ENCODE results near the gene PDLIM7.

Gene PDLIM7

DNA sequence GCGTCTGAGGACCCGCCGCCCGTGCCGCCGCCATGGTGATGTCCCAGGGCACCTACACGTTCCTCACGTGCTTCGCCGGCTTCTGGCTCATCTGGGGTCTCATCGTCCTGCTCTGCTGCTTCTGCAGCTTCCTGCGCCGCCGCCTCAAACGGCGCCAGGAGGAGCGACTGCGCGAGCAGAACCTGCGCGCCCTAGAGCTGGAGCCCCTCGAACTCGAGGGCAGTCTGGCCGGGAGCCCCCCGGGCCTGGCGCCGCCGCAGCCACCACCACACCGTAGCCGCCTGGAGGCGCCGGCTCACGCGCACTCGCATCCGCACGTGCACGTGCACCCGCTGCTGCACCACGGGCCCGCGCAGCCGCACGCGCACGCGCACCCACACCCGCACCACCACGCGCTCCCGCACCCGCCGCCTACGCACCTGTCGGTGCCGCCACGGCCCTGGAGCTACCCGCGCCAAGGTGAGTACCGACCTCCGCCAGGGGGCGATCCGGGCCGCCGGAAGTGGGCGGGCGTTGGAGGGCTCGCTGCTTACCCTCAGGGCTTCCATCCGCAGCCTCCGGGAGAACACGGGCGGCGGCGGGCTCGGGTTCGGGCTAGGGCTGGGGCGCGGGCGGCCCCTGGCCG lies 42.3 kb downstream of the PDLIM7 start:
- peak; percentile 96 for DNase-seq

DNA sequence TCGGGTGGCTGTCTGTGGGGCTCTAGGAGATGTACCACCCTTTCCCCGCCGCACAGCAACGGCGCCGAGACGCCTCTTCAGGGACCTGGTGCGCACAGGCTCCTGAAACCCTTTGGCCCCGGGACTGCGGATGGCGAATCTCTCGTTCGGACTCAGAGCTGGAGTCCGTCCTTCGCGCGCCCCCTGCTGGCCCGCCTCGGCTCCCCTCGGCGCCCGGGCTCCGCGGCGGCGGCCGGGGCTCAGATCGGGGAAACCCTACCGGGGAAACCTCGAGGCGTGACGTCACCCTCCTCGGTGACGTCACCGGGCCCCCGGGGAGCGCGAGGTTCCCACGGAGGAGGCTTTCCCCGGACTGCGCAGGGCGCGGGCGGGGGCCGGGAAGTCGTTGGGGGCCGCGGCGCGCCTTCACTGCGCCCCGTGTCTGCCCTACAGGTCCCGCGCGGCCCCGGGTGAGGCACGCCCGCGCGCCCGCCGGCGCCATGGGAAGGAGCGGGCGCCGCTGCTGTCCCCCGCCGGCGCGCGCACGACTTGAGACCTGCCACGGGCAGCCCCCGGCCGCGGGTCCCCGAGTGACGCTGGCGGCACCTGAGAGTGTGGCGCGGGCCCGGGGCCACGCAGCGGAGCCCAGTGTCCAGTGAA lies 42.9 kb downstream of the PDLIM7 start:
- DNase-seq = peak; percentile 92

- DNase-seq = peak; percentile 64
These were observed 43.5 kb downstream of the PDLIM7 start for GRCh38 chr5:177453852-177454396.

DNA sequence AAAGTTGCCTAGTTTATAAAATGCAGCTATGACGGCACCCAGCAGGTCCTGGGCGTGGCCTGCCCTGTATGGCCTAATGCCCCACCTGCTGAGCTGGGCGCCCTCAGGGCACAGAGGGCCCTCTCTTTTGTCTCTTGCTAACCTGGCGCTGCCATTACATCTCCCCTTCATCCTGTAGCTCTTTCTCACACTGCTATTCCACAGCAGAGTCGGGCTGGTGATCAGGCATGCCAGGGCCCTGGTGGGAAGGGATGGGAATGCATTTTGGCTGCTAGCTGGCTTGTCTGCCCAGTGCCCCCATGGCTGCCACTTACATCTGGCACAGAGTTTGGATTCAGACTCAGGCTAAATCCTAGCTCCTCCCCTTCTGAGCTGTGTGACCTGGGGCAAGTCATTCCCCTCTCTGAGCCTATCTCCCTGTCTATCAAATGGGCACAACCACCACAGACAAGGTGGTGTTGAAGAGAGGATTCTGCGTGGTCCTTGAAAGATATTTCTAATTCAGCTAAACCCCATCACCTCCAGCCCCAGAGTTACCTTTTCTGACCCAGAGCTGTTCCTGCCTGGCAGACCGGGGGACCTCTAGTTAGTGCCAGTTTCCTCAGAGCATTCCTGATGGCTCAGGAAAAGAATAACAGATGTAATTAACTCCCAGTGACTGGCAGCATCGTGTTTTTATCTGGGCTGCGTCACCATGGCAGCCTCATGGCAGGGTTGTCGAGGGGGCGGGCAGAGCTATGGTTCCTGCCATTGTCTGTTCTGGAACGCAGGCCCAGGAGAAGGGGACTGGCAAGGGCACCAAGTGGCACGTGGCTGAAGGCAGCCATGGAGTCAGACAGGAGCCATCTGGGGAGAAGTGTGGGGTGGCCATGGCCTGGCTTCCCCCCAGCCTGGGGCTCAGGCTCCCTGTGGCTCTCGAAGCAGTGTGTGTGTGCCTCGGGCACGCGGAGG lies 44.4 kb downstream of the PDLIM7 start:
- DNase-seq = no peak

DNA sequence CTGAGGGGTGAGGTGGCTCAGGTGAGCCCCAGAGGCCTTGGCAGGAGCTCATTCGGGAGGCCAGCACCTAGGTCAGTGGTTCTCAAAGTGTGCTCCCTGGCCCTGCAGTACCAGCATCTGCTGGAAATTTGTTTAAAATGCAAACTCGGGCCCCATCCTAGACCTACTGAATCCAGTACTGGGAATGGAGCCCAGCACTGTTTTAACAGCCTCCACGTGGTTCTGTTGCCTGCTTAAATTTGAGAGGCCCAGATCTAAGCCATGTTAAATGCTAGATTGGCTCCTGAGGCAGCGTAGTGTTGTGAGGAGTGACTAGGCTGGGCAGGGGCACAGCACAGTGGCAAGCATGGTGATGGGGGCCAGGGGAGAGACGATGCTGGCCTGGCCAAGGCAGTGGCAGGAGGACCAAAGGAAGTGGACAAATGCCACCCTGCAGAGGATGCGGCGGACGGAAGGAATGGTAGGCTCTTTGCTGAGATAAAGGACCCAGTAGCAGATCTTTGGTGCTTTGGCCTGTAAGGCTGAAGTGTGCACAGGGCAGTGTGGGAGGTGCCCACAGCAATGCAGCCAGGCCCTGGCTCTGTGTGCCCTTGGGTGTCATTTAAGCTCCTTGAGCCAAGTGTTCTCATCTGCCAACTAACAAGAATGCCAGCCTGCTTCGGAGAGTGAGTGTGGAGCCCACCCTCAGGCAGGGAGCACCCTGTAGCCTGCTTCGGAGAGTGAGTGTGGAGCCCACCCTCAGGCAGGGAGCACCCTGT lies 46.6 kb downstream of the PDLIM7 start:
- no peak for DNase-seq

GRCh38 chr5:177449140-177450061 lies 48.0 kb downstream of the PDLIM7 start:
- DNase-seq = no peak

GRCh38 chr5:177448244-177448950 lies 49.0 kb downstream of the PDLIM7 start:
- no peak for DNase-seq

GRCh38 chr5:177447611-177448243 lies 49.7 kb downstream of the PDLIM7 start:
- no peak for DNase-seq

DNA sequence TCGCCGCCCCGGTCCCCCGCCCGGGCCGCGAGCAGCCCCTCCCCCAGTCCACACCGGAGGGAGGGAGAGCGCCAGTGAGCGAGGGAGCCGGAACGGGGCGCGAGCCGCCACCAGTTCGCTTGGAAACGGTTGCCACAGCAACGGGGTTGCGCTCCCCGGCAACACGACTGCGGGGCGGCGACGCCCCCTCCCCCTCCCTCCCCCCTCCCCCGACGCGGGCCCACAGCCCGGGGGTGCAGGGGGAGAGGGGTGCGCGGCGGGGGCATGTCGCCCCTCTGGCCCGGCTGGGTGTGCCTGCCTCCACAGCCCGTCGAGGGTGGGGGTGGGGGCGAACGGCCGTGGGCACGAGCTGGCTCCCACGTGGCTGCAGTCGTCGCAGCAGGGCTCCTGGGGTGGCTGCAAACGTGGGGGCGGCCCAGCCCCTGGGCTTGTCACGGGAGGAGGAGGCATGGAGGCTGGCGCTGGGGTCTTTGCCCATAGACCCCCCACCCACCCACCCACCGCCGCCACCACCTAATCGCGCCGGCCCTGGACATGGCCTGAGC lies 50.3 kb downstream of the PDLIM7 start:
- peak; percentile 82 for DNase-seq

- peak; percentile 81 for DNase-seq
These were observed 51.0 kb downstream of the PDLIM7 start, which contains the start of gene PRR7 for GRCh38 chr5:177446200-177447065. Gene PRR7, plus strand, starts transcription at chr5:177446814. Its CDS starts 8,254 bp downstream, at chr5:177455068.

DNA sequence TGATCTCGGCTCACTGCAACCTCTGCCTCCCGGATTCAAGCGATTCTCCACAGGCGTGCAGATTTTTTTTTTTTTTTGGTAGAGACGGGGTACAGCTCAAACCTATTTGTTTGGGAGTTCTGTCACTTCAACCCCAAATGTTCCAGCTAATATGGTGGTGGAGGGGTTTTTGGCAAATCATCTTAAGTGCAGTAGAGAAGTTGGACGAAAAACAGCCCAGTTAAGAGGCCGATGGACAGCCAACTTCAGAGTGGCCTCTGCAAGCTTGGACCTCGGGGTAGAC lies 51.5 kb downstream of the PDLIM7 start:
- no peak for DNase-seq

DNA sequence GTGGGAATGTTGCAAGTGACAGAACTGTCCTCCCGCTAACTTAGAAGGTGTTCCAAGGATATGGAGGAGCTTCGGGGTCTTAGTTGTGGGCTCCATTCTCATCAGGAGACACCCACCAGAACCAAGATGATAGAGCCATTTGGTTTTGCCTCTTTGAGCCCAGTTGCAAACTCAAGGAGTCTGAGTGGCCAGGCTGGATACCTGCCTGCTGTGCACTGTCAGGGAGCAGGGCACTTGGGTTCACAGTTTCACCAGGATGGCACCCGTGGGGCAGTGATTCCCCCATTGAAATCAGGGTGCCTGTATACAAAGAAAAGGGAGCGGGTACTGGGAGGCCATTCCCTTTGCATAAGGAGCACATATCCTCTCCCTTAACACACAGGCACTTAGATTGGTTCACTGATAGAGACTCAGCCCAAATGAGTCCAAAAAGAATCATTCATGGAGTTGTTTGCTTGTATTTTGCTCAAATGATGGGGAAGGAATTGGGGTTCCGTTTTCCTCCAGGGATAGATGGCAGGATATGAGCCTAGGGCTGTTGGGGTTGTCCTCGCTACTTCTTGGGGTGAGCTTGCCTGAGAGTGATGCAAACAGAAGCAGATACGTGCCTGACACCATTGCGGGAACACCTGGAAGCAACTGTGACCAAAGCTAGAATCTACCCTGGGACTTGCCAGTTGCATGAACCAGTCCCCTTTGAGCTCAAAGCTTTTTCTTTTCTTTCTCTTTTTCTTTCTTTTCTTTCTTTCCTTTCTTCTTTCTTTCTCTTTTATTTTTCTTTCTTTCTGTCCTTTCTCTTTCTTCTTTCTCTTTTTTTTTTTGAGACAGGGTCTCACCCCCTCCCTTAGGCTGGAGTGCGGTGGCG lies 52.1 kb downstream of the PDLIM7 start:
- no peak for DNase-seq

DNA sequence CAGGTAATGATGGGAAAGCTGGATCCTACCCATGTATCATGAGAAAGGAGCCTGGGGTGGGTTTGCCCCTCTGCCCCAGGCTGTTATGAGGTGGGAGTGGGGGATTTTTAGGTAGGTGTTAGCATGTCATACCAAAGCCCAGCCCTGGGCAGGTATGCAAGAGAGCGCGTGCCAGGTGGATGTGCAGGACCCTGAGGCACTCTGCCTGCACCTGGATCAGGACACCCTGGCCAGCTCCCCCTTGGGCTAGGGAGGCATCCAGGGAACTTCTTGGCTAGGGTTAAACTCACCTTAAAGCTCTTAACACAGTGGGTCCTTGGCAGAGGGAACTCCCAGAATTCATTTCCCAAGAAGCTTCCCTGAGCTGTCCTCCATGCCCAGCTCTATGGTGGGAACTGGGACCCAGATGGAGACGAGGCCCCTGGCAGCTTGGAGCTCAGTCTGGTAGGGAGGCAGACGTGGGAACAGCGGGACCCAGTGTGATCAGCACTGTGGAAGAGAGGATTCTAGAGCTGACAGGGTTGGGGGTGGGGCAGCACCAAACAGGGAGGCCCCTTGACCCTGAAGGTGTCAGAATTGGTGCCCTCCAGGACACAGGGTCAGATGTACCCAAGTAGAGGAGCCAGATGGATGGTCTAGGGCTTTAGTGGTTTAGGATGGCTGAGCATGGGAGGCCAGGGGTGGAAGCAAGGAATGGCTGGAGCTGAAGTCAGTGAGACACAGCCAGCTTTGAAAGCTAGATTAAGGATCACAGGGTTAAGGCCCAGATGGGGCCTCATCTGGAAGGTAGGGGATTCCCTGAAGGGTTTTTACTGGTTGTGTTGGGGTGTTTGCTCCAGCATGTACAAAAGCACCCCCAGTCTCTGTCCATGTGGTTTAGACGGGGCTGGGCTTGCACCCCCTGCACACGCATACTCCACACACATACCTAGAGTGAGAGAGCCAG lies 53.0 kb downstream of the PDLIM7 start:
- no peak for DNase-seq

DNA sequence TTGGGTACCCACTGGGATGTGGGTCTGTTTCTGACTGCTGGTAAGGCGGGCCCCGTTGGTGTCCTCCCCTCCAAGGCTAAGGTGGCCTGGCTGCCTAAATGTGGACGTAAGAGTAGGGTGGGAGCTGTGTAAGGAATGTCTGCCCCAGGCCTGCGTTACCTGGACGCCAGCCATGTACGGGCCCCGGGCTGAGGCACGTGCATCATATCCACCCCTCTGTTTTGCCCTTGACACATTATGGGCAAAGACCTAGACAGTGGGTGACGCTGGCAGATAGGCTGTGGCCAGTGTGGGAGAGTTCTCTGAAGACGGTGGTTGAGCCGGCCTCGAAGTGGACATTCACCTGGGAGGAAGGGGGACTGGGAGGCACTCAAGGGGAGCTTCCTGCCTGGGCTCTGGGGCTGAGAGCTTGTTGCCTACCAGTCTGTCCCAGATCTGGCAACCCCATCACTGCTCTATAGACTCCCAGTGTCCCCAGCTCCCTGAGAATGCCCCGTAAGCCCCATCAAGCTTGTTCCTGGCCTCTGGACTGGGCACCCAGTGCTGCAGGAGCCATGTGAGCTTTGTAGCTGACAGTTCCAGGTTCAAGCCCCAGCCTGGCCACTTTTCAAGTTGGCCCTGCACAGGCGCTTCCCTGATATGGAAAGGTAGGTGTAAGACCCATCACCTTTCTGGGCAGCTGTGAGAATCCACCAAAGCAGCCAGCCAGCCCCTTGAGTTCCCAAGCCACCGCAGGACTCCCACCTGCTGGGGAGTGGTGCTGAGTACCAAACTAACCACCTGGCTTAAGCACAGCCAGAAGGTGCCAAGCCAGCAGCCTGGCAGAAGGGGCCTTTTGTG lies 54.0 kb downstream of the PDLIM7 start:
- no peak for DNase-seq

GRCh38 chr5:177442066-177442826 lies 55.2 kb downstream of the PDLIM7 start:
- DNase-seq = no peak

All from NCI-H345 (cell line).